OCI-LY7 (cell line): ENCODE results near the gene PRKRIP1. TPM values are rescaled to one million over a fixed set of nuclear protein-coding genes. Genes with fewer than 3 reads are reported as not detected.

Source experiments
- BruUV-seq: library from RNA; stranded (reverse); fragments of 400-500 nt; replicated peaks from 2 replicates; lab custom pipeline; 2021; lab: Mats Ljungman, UMichigan
- CTCF ChIA-PET: fragments of 300-600 bp; sonication (Branson Sonifier 250); formaldehyde crosslinking; loops from one replicate; lab custom pipeline; 2022; ENCODE audit warnings: antibody characterized with exemption; ENCODE audit not compliant: unreplicated experiment; lab: Charles Lee
- POLR2A ChIA-PET: fragments of 300-600 bp; sonication (Branson Sonifier 250); formaldehyde crosslinking; loops from one replicate; lab custom pipeline; 2022; ENCODE audit warnings: antibody characterized with exemption; lab: Charles Lee
- DNase-seq: peaks from one replicate; pipeline ENCODE4 v3.0.0-alpha.2; 2015; ENCODE audit warnings: low spot score
- H2AFZ ChIP-seq: fragments of 200-600 bp; sonication (generic), shearing (Covaris generic); 2 replicates; pipeline ENCODE4 v1.6.1; 2014; ENCODE audit warnings: mild to moderate bottlenecking, antibody characterized with exemption, low read length, moderate library complexity
- H3K27ac ChIP-seq: fragments of 200-600 bp; sonication (generic); 2 replicates; pipeline ENCODE4 v1.5.1; 2014; ENCODE audit warnings: mixed run types, low read depth, mild to moderate bottlenecking, moderate library complexity, low read length, inconsistent platforms; ENCODE audit not compliant: poor library complexity, severe bottlenecking
- H3K36me3 ChIP-seq: fragments of 200-600 bp; sonication (generic); 2 replicates; pipeline ENCODE4 v1.6.1; 2014; ENCODE audit warnings: mild to moderate bottlenecking, antibody characterized with exemption, low read length, moderate library complexity, mixed read lengths; ENCODE audit not compliant: insufficient read depth
- H3K4me1 ChIP-seq: fragments of 200-600 bp; sonication (generic); 2 replicates; pipeline ENCODE4 v1.5.1; 2014; ENCODE audit warnings: mild to moderate bottlenecking, low read length; ENCODE audit not compliant: insufficient read depth, poor library complexity, severe bottlenecking
- H3K4me2 ChIP-seq: fragments of 200-600 bp; sonication (generic); 2 replicates; pipeline ENCODE4 v1.6.1; 2014; ENCODE audit warnings: mild to moderate bottlenecking, low read length
- H3K4me3 ChIP-seq: fragments of 200-600 bp; sonication (generic); 2 replicates; pipeline ENCODE4 v1.5.1; 2014; ENCODE audit warnings: mild to moderate bottlenecking, low read depth, low read length; ENCODE audit not compliant: poor library complexity, severe bottlenecking
- H3K79me2 ChIP-seq: fragments of 200-600 bp; sonication (generic); 2 replicates; pipeline ENCODE4 v1.6.1; 2016; ENCODE audit warnings: low read depth, mild to moderate bottlenecking, low read length, moderate library complexity, mixed read lengths; ENCODE audit not compliant: insufficient read depth
- H3K9me2 ChIP-seq: fragments of 200-600 bp; sonication (generic); 2 replicates; pipeline ENCODE4 v1.6.1; 2016; ENCODE audit warnings: mild to moderate bottlenecking, low read length, mixed read lengths; ENCODE audit not compliant: insufficient read depth
- H3K9me3 ChIP-seq: fragments of 200-600 bp; sonication (generic); 2 replicates; pipeline ENCODE4 v1.6.1; 2014; ENCODE audit warnings: mild to moderate bottlenecking, mixed run types, low read length, mixed read lengths
- H4K20me1 ChIP-seq: fragments of 200-600 bp; sonication (generic); 2 replicates; pipeline ENCODE4 v1.6.1; 2014; ENCODE audit warnings: mild to moderate bottlenecking, antibody characterized with exemption, low read length, moderate library complexity, mixed read lengths; ENCODE audit not compliant: insufficient read depth
- EZH2phosphoT487 ChIP-seq: fragments of 200-600 bp; sonication (generic); IDR thresholded peaks from 2 replicates; pipeline ENCODE4 v1.6.1; 2018; ENCODE audit warnings: low read depth, borderline replicate concordance, mild to moderate bottlenecking, mixed run types, antibody characterized with exemption, low read length, moderate library complexity, mixed read lengths
- intact Hi-C: fragments of 100-400 bp; cut with micrococcal nuclease; formaldehyde crosslinking; loops from one replicate; pipeline ENCODE4 v1.10.0; 2022; ENCODE audit not compliant: unreplicated experiment
- total RNA-seq, 2 experiments: library from RNA; depleted of rRNA in 1 of 2; stranded (reverse); fragments of >200 nt in 1 of 2; shearing (Covaris generic) in 1 of 2; gene quantifications; 2 replicates each; pipeline ENCODE4 v1.2.3, GENCODE V29; 2014 to 2022
- TF ChIP-seq, protein P1 (sequence below): fragments of 200-600 bp; sonication (generic); conservative IDR thresholded peaks from 2 replicates; pipeline ENCODE4 v1.5.1; 2014; ENCODE audit warnings: mild to moderate bottlenecking, antibody characterized with exemption, low read length, moderate library complexity, mixed read lengths

The PRKRIP1 gene
- total RNA-seq, 2 experiments from 2014 or later: 47.1 to 48.2 TPM

DNA sequence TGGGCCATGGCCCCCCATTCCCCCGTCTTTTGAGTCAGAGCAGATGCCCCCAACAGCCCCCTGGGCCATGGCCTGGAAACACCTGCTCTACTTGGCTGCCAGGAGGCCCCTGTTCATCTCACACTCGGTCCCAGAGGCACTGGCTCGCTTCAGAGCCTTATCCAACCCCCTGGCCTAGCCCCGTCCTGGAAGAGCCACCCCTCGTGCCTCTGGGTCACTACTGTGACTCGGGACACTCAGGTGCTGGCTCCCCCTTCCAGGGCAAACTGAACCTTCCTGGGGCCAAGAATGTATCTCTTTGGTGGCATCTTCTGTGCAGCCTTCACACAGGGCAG is 75.6 kb downstream of the PRKRIP1 start:
- H3K9me3 ChIP-seq: no peaks in the 10 kb centered on the region
- intact Hi-C loops: no loop called here
- DNase-seq: no peak
- no peak overlapping the region for H3K4me3 ChIP-seq
- POLR2A ChIA-PET: no interaction called here
- H3K9me2 ChIP-seq: no peaks in the 10 kb centered on the region
- BruUV-seq: no TSS peak
- H3K79me2 ChIP-seq: no peaks in the 10 kb centered on the region
- no peak for TF ChIP-seq EZH2phosphoT487
- TF ChIP-seq, protein P1, sequence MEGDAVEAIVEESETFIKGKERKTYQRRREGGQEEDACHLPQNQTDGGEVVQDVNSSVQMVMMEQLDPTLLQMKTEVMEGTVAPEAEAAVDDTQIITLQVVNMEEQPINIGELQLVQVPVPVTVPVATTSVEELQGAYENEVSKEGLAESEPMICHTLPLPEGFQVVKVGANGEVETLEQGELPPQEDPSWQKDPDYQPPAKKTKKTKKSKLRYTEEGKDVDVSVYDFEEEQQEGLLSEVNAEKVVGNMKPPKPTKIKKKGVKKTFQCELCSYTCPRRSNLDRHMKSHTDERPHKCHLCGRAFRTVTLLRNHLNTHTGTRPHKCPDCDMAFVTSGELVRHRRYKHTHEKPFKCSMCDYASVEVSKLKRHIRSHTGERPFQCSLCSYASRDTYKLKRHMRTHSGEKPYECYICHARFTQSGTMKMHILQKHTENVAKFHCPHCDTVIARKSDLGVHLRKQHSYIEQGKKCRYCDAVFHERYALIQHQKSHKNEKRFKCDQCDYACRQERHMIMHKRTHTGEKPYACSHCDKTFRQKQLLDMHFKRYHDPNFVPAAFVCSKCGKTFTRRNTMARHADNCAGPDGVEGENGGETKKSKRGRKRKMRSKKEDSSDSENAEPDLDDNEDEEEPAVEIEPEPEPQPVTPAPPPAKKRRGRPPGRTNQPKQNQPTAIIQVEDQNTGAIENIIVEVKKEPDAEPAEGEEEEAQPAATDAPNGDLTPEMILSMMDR: no peak
- CTCF ChIA-PET: interaction anchor here (0.5 kb wide), 1 partner anchor 47 kb away, joined by 3 read pairs; no protein-coding TSS in a partner anchor
- peaks cover 58% of the 10 kb centered on the region for H3K36me3 ChIP-seq
- H3K27ac ChIP-seq: no peak overlapping the region
- H4K20me1 ChIP-seq: no peaks in the 10 kb centered on the region
- H2AFZ ChIP-seq: no peak overlapping the region
- peaks cover 2% of the 10 kb centered on the region for H3K4me1 ChIP-seq
- no peak overlapping the region for H3K4me2 ChIP-seq

DNA sequence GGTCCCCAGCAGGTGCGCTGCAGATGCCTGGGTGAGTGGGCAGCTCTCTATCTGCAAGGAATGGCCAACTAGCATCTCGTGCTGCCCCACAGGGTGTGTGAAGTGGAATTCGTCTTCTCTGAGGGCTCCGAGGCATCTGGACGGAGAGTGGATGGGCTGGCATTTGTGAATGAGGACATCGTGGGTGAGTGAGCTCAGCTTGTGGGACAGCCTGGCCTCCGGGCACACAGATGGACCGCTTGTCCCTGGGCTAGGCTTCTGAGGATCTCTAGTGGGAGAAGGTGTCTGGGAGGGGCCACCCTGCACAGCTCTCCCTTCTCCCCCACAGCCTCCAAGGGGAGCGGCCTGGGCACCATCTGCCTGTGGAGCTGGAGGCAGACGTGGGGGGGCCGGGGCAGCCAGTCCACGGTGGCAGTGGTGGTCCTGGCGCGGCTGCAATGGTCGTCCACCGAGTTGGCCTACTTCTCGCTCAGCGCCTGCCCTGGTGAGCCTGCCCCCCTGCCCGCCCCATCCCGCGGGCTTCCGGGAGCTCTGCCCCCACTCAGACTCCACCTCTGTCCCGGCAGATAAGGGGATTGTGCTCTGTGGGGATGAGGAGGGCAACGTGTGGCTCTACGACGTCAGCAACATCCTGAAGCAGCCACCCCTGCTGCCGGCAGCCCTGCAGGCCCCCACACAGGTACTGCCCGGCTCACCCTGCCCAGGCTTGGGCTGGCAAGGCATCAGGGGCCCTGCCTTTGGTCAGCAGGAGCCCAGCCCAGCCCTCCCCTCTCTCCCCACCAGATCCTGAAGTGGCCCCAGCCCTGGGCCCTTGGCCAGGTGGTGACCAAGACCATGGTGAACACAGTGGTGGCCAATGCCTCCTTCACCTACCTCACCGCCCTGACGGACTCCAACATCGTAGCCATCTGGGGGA is 76.2 kb downstream of the PRKRIP1 start:
- no peaks in the 10 kb centered on the region for H4K20me1 ChIP-seq
- no peak overlapping the region for H3K27ac ChIP-seq
- H3K4me1 ChIP-seq: no peaks in the 10 kb centered on the region
- DNase-seq: no peak
- no peaks in the 10 kb centered on the region for H3K9me3 ChIP-seq
- ChIA-PET POLR2A (no interaction called here), CTCF (no interaction called here)
- peaks cover 57% of the 10 kb centered on the region for H3K36me3 ChIP-seq
- H3K4me2 ChIP-seq: no peak overlapping the region
- H3K79me2 ChIP-seq: no peaks in the 10 kb centered on the region
- TF ChIP-seq EZH2phosphoT487: no peak
- TF ChIP-seq, protein P1: no peak
- no peak overlapping the region for H3K4me3 ChIP-seq
- intact Hi-C loops: no loop called here
- H3K9me2 ChIP-seq: no peaks in the 10 kb centered on the region
- BruUV-seq: no TSS peak
- no peak overlapping the region for H2AFZ ChIP-seq
